ENCODE results near the gene PXDC1. TPM values are rescaled to one million over a fixed set of nuclear protein-coding genes. Genes with fewer than 3 reads are reported as not detected.
A peak's percentile ranks its signal among the peaks of the same experiment; 100 is the strongest.

PXDC1 gene
- total RNA-seq, 1 donor from 2014 or later: 75.9 TPM

GRCh38 chr6:3742426-3743344 lies 8.8 kb downstream of the PXDC1 start:
- Histone ChIP-seq H3K36me3 (peaks cover 0 to 8% of the 10 kb centered on the region in 2 donors), H3K4me3 (peak overlapping the region; percentile 14 to 16), H3K27me3 (no peaks in the 10 kb centered on the region), H3K4me1 (peaks cover 97% of the 10 kb centered on the region), H3K9me3 (no peaks in the 10 kb centered on the region), H3K27ac (peak overlapping the region; percentile 100)
- intact Hi-C loops (cut with DNase I): loop anchor here (5.0 to 10.0 kb wide), 3 partner anchors 142 to 265 kb away; no protein-coding TSS in a partner anchor
- peak; percentile 96 for TF ChIP-seq CTCF (IDR thresholded peaks at IDR 0.05)
- TF ChIP-seq POLR2A (IDR thresholded peaks at IDR 0.05): no peak
- peak; percentile 27 to 79 for TF ChIP-seq POLR2AphosphoS5 (IDR thresholded peaks at IDR 0.05; ENCODE audit: insufficient read depth in 1 of 2, low read depth in 1 of 2)
- DNase-seq (ENCODE audit: extremely low spot score in 2 of 2): peak in 1 of 2 donors; percentile 88

- H3K27ac ChIP-seq: peak overlapping the region; percentile 100
- peaks cover 97% of the 10 kb centered on the region for H3K4me1 ChIP-seq
- intact Hi-C loops (cut with DNase I): loop anchor here (5.0 to 10.0 kb wide), 3 partner anchors 143 to 265 kb away; no protein-coding TSS in a partner anchor
- TF ChIP-seq POLR2A (IDR thresholded peaks at IDR 0.05): no peak
- TF ChIP-seq CTCF (IDR thresholded peaks at IDR 0.05): no peak
- TF ChIP-seq POLR2AphosphoS5 (IDR thresholded peaks at IDR 0.05; ENCODE audit: insufficient read depth in 1 of 2, low read depth in 1 of 2): no peak
- no peaks in the 10 kb centered on the region for H3K27me3 ChIP-seq
- DNase-seq (ENCODE audit: extremely low spot score in 2 of 2): no peak
- no peaks in the 10 kb centered on the region for H3K9me3 ChIP-seq
- H3K36me3 ChIP-seq: peaks cover 0 to 14% of the 10 kb centered on the region in 2 donors
- H3K4me3 ChIP-seq: peak overlapping the region in 1 of 2 donors; percentile 16
Measured at GRCh38 chr6:3742076-3742425, 9.5 kb downstream of the PXDC1 start.

GRCh38 chr6:3741477-3741871 lies 10.0 kb downstream of the PXDC1 start:
- peaks cover 93% of the 10 kb centered on the region for H3K4me1 ChIP-seq

GRCh38 chr6:3740551-3741476 lies 10.7 kb downstream of the PXDC1 start:
- no peaks in the 10 kb centered on the region for H3K27me3 ChIP-seq
- no peak for TF ChIP-seq POLR2AphosphoS5 (IDR thresholded peaks at IDR 0.05; ENCODE audit: insufficient read depth in 1 of 2, low read depth in 1 of 2)
- no peak for TF ChIP-seq POLR2A (IDR thresholded peaks at IDR 0.05)
- no peak for TF ChIP-seq CTCF (IDR thresholded peaks at IDR 0.05)
- H3K4me3 ChIP-seq: no peak overlapping the region
- peaks cover 86% of the 10 kb centered on the region for H3K4me1 ChIP-seq
- intact Hi-C loops (cut with DNase I): loop anchor here (5.0 to 10.0 kb wide), 3 partner anchors 144 to 266 kb away; no protein-coding TSS in a partner anchor
- H3K9me3 ChIP-seq: no peaks in the 10 kb centered on the region
- H3K27ac ChIP-seq: peak overlapping the region; percentile 15
- DNase-seq (ENCODE audit: extremely low spot score in 2 of 2): no peak
- peaks cover 0 to 26% of the 10 kb centered on the region in 2 donors for H3K36me3 ChIP-seq

More at GRCh38 chr6:3741477-3741871, 10.0 kb downstream of the PXDC1 start:
- Histone ChIP-seq H3K27me3 (no peaks in the 10 kb centered on the region), H3K27ac (peak overlapping the region; percentile 15), H3K9me3 (no peaks in the 10 kb centered on the region), H3K36me3 (peaks cover 0 to 20% of the 10 kb centered on the region in 2 donors), H3K4me3 (no peak overlapping the region)
- DNase-seq (ENCODE audit: extremely low spot score in 2 of 2): no peak
- TF ChIP-seq POLR2AphosphoS5 (IDR thresholded peaks at IDR 0.05; ENCODE audit: insufficient read depth in 1 of 2, low read depth in 1 of 2) (no peak), POLR2A (IDR thresholded peaks at IDR 0.05) (no peak), CTCF (IDR thresholded peaks at IDR 0.05) (no peak)
- intact Hi-C loops (cut with DNase I): loop anchor here (5.0 to 10.0 kb wide), 3 partner anchors 143 to 266 kb away; no protein-coding TSS in a partner anchor
